HG03342 (cell line): Measurements from ENCODE around the gene DUSP7.
A peak's percentile ranks its signal among the peaks of the same experiment; 100 is the strongest.

Experiments used
- ATAC-seq: cut with Tn5 transposase; IDR thresholded peaks from one replicate; pipeline ENCODE4 v1.9.1; 2021; ENCODE audit warnings: mild to moderate bottlenecking, moderate library complexity; ENCODE audit not compliant: unreplicated experiment

The DUSP7 gene

DNA sequence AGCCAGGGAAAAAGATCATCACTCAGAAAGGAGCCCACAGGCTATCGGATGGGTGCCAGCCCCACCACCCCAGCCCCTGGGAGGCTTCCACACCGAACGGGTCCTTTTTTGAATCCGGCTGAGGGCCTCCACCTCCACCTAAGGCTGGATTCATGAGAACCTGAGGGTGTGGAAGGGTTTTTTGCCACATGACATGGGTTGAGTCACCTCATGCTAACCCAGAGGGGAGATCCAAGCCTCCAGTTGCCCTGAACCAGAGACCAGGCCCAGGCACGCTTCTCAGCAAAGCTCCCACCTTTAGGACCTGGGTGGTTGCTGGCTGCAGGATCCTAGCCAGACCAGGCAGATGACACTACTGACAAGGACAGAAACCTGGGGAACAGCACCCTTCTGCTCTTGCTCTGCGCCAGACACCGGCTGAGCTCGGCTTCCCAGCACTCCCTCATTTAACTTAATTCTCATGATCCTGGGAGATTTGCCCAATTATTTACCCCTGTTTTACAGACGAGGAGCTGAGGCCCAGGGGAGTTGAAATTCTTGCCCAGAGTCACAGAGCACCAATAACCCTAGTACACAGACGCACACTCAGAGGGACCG, 25.6 kb downstream of the DUSP7 start:
- ATAC-seq: no peak

- no peak for ATAC-seq
Measured at GRCh38 chr3:52029535-52029934, 26.8 kb downstream of the DUSP7 start.

GRCh38 chr3:52029053-52029452, 27.3 kb downstream of the DUSP7 start:
- ATAC-seq: no peak

- ATAC-seq: no peak
Measured at GRCh38 chr3:52028572-52028971, 27.8 kb downstream of the DUSP7 start.

DNA sequence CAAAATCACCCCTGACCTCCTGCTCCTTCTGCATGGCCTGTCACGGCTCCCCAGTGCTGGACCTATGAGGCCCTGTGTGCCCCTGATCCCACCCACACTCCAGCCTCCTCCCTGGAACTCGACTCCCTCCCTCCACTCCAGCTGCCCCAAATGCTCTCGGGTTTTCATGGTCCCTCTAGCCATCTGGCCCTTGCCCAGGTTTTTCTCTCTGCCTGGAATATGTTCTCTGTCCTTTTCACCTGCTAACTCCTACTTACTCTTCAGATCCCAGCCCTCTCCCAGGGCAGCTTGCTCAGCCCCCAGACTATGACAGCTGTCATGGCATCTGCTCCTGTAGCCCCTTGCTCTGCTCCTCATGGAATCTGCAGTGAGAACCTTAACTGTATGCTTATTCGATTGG, 30.3 kb downstream of the DUSP7 start:
- ATAC-seq: no peak

GRCh38 chr3:52025453-52025852, 30.9 kb downstream of the DUSP7 start:
- no peak for ATAC-seq

DNA sequence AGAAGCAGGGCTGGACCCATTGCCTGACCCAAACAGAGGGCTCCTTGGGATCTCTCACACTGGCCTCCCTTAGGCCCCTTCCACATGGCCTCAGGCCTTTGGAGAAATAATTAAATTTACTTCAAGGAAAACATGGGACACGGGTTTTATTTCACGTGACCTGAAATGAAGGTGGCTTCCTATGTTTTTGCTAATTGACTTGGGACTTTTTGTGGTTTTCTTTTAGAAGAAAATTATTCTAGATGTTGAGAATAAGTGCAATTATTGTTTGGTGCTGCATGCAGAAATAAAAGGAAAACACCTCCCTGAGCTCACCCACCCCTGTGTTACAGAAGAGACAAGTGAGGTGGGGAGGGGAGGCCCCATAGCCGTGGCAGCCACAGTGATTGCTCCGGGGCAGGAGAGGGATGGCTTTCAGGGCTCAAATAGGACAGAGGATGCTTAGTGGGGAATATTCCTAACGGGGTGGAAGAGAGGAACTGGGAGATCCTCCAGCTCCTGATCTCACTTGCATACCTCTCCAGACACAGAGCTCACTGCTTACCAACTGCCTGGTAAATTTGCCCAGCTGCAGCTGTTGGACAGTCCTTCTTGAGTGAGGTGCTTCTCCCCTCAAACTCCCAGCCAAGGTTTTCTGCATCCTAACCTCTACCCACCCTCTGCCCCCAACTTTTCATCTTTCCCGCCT, 31.5 kb downstream of the DUSP7 start:
- no peak for ATAC-seq

GRCh38 chr3:52023860-52024764, 32.3 kb downstream of the DUSP7 start:
- peak; percentile 70 for ATAC-seq

GRCh38 chr3:52023101-52023770, 33.1 kb downstream of the DUSP7 start:
- ATAC-seq: no peak

DNA sequence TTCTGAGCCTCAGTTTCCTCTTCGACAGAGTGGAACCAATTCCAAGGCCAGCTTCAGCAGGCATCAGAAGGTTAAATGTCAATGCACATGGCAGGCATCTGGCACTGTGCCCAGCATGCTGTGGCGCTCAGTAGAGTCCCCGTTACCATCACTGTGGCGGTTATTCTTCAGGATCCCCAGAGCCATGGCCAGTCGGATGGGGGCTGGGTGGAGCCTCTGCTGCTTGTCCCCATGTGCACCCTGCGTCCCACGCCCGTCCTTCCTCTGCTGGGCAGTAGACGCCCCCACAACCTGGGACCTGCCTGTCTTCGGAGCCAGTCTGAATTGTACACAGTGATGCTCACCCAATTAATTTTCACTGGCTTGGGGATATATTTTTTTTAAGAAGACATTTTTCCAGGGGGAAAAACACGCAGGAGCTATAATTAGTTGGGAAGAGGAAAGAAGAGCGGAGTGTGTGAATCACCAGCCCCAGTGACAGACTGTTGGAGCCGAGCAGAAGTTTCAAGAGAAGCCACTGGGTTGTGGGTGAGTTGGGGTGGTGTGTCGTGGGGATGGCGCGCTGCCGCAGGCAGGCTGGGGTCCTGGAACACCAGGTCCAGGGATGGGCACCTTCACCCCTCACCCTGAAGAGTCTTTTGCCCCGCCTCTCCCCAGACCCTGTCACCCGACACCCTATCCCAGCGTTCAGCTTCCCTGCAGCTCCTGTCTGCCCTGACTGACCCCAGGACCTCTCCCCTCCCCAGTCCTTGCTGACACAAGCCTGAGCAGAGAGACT, 33.9 kb downstream of the DUSP7 start:
- no peak for ATAC-seq

DNA sequence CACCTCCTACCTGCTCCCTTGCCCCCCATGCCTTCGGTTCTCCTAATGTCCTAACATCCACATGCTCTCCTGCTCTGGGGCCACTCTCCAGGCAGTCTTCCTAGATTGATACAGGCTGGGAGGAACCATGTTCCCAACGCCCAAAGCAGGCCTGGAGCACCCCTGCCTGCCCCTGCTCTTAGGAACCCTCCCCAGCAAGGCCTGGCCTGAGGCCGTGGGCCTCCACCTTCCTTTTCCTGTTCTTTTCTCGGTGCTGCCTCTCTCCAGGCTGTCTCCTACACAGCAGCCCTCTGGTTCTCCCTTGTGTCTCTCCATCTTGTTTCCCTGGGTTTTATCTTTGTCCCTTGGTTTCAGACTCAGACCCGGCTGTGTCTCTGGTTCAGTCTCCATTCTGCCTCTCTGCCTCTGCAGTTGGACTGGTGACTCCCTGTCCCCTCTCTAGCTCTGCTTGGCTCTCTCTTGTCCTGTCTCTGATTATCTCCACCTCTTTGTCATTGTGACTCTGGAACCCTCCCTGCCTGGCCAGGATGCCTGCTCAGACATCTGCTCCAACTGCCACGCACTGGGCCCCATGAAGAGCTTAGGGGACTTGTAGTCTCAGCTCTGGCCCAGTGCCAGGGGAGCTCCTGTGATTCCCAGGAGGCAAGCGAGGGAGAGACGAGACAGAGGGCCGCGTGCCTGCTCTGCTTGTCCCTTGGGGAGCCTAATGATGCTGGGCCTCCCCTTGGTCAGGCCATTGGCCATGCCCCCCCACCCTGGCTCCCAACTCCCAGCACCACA, 34.7 kb downstream of the DUSP7 start:
- no peak for ATAC-seq

- no peak for ATAC-seq
Measured at GRCh38 chr3:52020796-52021195, 35.6 kb downstream of the DUSP7 start.

GRCh38 chr3:52019352-52020080, 36.9 kb downstream of the DUSP7 start:
- ATAC-seq: no peak

DNA sequence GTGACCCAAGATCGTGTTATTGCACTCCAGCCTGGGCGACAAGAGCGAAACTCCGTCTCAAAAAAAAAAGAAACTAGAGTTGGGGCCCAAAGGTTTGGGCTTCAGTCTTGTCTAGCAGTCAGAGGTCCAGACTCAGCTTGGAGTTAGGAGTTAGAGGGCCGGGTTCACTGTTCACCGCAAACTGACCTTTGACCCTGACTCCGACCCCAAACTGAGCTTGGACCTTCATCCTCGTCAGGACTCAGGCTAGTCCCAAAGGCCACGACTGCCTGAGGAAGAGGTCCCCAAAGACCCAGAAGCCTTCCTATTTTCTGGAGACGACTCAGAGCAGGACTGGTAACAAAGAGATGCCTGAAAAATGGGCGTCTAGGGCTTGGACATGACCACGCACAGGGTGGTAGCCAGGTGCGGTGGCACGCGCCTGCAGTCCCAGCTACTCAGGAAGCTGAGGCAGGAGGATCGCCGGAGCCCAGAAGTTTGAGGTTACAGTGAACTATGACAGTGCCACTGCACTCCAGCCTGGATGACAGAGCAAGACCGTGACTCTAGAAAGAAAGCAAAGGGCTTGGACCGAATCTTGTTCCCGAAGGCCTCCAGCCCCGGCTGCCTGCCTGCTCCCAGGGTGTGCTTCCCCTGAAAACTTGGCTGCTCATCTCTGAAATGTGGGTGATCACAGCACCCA, 37.9 kb downstream of the DUSP7 start:
- ATAC-seq: no peak

DNA sequence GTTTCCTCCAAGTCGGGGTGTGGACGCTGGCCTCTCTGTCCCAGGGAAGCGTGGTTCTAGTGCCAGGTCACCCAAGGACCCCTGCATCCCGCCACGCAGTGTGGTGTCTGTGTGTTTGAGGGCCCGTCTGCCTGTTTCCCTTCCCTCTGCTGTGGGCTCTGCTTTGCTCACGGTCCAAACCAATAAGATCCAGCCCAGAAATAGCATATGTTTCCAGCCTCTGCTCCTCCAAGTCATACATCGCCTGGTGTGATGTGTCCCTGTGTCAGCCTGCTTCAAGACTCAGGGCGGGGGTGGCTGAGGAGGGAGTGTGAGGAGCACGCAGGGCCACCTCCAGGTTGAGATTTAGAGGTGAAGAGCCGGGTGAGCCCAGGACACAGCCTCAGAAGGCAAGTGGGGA, 38.8 kb downstream of the DUSP7 start:
- no peak for ATAC-seq

DNA sequence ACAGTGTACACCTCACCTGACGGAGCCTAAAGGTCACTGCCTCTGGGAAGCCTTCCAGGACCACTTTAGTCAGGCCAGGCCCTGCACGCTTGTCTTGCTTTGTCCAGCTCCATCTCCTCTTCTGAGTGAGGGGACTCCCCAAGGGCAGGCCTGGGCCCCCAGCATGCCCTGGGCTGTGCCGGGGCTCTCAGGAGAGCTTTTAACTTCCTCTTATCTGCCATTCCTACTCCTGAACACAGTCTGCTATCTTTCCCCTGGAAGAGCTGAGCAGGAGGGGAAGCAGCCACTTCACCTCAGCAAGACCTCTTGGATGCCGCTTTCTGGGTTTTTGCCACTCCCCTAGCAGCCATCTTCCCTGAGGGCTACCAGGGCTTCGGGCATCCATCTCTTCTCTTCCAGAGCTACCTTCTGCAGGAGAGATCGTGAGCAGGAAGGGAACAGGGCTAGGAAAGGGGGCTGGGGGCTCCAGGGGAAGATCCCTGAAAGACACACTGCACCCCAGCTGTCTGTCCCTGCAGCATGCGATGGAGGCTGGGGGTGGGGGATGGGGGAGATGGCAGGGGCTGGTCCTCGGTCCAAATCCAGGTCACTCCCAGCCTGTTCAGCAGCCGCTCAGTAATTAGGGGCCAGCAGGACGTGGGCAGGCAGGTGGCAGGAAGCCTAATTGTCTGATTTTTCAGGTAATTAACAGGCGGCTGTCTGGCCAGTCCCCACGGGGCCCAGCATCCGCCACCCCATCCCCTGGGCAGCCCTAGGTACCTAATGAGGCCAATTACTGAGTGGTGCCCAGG, 40.7 kb downstream of the DUSP7 start:
- no peak for ATAC-seq

- no peak for ATAC-seq
Measured at GRCh38 chr3:52014613-52015012, 41.8 kb downstream of the DUSP7 start.
